B cell (primary cell): ENCODE results near the gene TMEM17. TPM values are rescaled to one million over a fixed set of nuclear protein-coding genes. Genes with fewer than 3 reads are reported as not detected.
A peak's percentile ranks its signal among the peaks of the same experiment; 100 is the strongest.

Experiments used
- ATAC-seq: fragments of 200-7000 bp; cut with Tn5 transposase; one replicate; pipeline ENCODE4 v1.10.0; 2021; ENCODE audit warnings: low read depth, mild to moderate bottlenecking, moderate number of reproducible peaks, moderate library complexity
- CTCF ChIA-PET: fragments of 350-600 bp; sonication (Branson Sonifier 250); formaldehyde crosslinking; loops from one replicate; lab custom pipeline; 2021; ENCODE audit warnings: antibody characterized with exemption, inconsistent platforms; lab: Charles Lee
- POLR2A ChIA-PET: fragments of 350-600 bp; sonication (Branson Sonifier 250); formaldehyde crosslinking; loops from one replicate; lab custom pipeline; 2021; ENCODE audit warnings: antibody characterized with exemption; lab: Charles Lee
- DNase-seq: peaks from one replicate; pipeline ENCODE4 v3.0.0; 2013
- H2AFZ ChIP-seq: 2 replicates; pipeline ENCODE4 v1.6.1; 2012; ENCODE audit warnings: mild to moderate bottlenecking, low read depth, low read length; ENCODE audit not compliant: insufficient read depth, poor library complexity, severe bottlenecking
- H3K27ac ChIP-seq, 2 donors: 1 replicate in 1 of 2; 2 replicates in 1 of 2; pipeline ENCODE4 v1.5.1; 2012 to 2013; ENCODE audit warnings: low read length in 2 of 2, mild to moderate bottlenecking in 2 of 2, moderate library complexity in 1 of 2
- H3K27me3 ChIP-seq, 4 experiments: fragments of 200-600 bp in 1 of 4; sonication (generic) in 1 of 4; replicated peaks in 1 of 4; 1 replicate in 2 of 4; 2 replicates in 2 of 4; pipeline versions ENCODE4 v1.6.1 to v1.7.0; 2013 to 2016; ENCODE audit warnings: low read length in 3 of 4, mild to moderate bottlenecking in 2 of 4, mixed read lengths in 1 of 4, moderate library complexity in 1 of 4; ENCODE audit not compliant: insufficient read depth in 4 of 4, control insufficient read depth in 3 of 4; ENCODE audit errors: control extremely low read depth in 1 of 4
- H3K36me3 ChIP-seq, 2 experiments: replicated peaks in 1 of 2; 1 replicate in 1 of 2; 2 replicates in 1 of 2; pipeline versions ENCODE4 v1.6.1 to v1.7.1; 2013; ENCODE audit warnings: low read length in 1 of 2; ENCODE audit not compliant: insufficient read depth in 2 of 2, control insufficient read depth in 1 of 2; ENCODE audit errors: control extremely low read depth in 1 of 2, extremely low read depth in 1 of 2
- H3K4me1 ChIP-seq, 2 donors: fragments of 200-600 bp in 1 of 2; sonication (generic) in 1 of 2; 1 replicate in 1 of 2; 2 replicates in 1 of 2; pipeline versions ENCODE4 v1.5.1 to v1.6.1; 2013 to 2017; ENCODE audit warnings: low read length in 2 of 2; ENCODE audit not compliant: control insufficient read depth in 2 of 2, insufficient read depth in 2 of 2
- H3K4me2 ChIP-seq: replicated peaks from 2 replicates; pipeline ENCODE3; 2012; ENCODE audit warnings: mild to moderate bottlenecking, low read depth, low read length; ENCODE audit not compliant: poor library complexity, severe bottlenecking
- H3K4me3 ChIP-seq, 5 experiments: fragments of 200-600 bp in 1 of 5; sonication (generic) in 1 of 5; 1 replicate in 3 of 5; 2 replicates in 2 of 5; pipeline versions ENCODE4 v1.5.1 to v1.7.0; 2011 to 2016; ENCODE audit warnings: low read length in 4 of 5, mild to moderate bottlenecking in 4 of 5, low read depth in 2 of 5, control low read depth in 1 of 5, moderate library complexity in 1 of 5; ENCODE audit not compliant: insufficient read depth in 1 of 5; ENCODE audit errors: control extremely low read depth in 1 of 5, extremely low read depth in 1 of 5
- H3K79me2 ChIP-seq: fragments of 200-600 bp; sonication (generic); one replicate; pipeline ENCODE4 v1.6.0; 2016; ENCODE audit warnings: low read length; ENCODE audit not compliant: control insufficient read depth, insufficient read depth
- H3K9ac ChIP-seq: fragments of 200-600 bp; sonication (generic); 2 replicates; pipeline ENCODE4 v1.6.1; 2017; ENCODE audit warnings: mild to moderate bottlenecking, low read length, moderate library complexity
- H3K9me3 ChIP-seq, 3 donors: one replicate each; pipeline versions ENCODE4 v1.6.1 to v1.7.1; 2013; ENCODE audit warnings: low read length in 2 of 3; ENCODE audit not compliant: control insufficient read depth in 2 of 3, insufficient read depth in 1 of 3; ENCODE audit errors: control extremely low read depth in 1 of 3
- H4K20me1 ChIP-seq: 2 replicates; pipeline ENCODE4 v1.6.0; 2012; ENCODE audit warnings: mild to moderate bottlenecking, low read length; ENCODE audit not compliant: insufficient read depth, control insufficient read depth, poor library complexity, severe bottlenecking
- H3K27ac Mint-ChIP-seq: one replicate; pipeline ENCODE4 v1.8.0; 2021; ENCODE audit warnings: mixed read lengths
- H3K27me3 Mint-ChIP-seq: one replicate; pipeline ENCODE4 v1.8.0; 2021; ENCODE audit warnings: mixed read lengths
- H3K4me1 Mint-ChIP-seq: one replicate; pipeline ENCODE4 v1.8.0; 2021; ENCODE audit warnings: mixed read lengths
- H3K4me3 Mint-ChIP-seq: one replicate; pipeline ENCODE4 v1.8.0; 2021; ENCODE audit warnings: mixed read lengths
- H3K9me3 Mint-ChIP-seq: one replicate; pipeline ENCODE4 v1.8.0; 2022; ENCODE audit warnings: mixed read lengths; ENCODE audit not compliant: insufficient read depth
- EZH2 ChIP-seq: IDR thresholded peaks from 2 replicates; pipeline ENCODE4 v1.6.1; 2012; ENCODE audit warnings: borderline replicate concordance, low read depth, mild to moderate bottlenecking, moderate library complexity, low read length; ENCODE audit not compliant: insufficient read depth, poor library complexity, severe bottlenecking
- WGBS: methylation state at CpG from one replicate; pipeline ENCODE4 v1.1.5; 2013; ENCODE audit warnings: missing lambda C conversion rate; ENCODE audit not compliant: insufficient coverage; 5-methylcytosine and 5-hydroxymethylcytosine counted together
- intact Hi-C: fragments of 100-400 bp; cut with micrococcal nuclease; formaldehyde crosslinking; loops from one replicate; pipeline ENCODE4 v1.10.0; 2022
- polyA plus RNA-seq: library from polyadenylated mRNA; depleted of rRNA; stranded (reverse); fragments of >200 nt; gene quantifications from 2 replicates; pipeline ENCODE4 v1.2.3, GENCODE V29; 2012
- total RNA-seq, 2 donors: library from RNA; stranded (reverse); fragments of 120-200 nt in 1 of 2; gene quantifications; 1 replicate in 1 of 2; 2 replicates in 1 of 2; pipeline versions ENCODE4 v1.2.3 to v1.2.4, GENCODE V29; 2013 to 2022
- TF ChIP-seq, protein P1 (sequence below): fragments of 200-600 bp; IDR thresholded peaks from one replicate; pipeline ENCODE4 v1.8.0; 2022; ENCODE audit warnings: antibody characterized with exemption, mild to moderate bottlenecking

The TMEM17 gene
- total and polyA plus RNA-seq, 2 donors (not counting 1 experiment from before 2014, with no cell fraction given) = not detected

DNA sequence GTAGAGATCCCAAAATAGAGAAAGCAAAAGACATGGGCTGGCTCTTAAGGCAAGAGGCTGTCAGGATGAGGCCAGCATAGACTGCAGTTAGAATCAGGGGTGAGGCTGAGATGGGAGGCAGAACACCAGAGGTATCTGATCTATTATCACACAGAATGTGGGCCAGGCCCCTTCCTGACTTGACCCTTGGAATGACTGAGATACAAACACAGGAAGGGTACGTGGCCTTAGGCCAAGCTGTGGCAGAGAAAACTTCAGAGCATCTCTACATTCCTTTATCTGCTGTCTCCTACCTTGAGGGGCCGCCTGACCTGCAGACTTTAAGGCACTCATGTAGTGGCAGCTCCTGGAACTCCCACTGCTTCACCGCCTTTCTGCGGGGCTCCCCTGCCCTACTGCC is 28.4 kb downstream of the TMEM17 start:
- Histone ChIP-seq H3K4me2 (no peak overlapping the region), H3K4me1 (peaks cover 10 to 14% of the 10 kb centered on the region in 2 donors), H3K9me3 (peaks cover 0 to 3% (median 0%) of the 10 kb centered on the region in 3 donors), H3K36me3 (no peaks in the 10 kb centered on the region), H3K27ac (no peak overlapping the region), H3K4me3 (no peak overlapping the region), H3K27me3 (peaks cover 0 to 10% (median 2%) of the 10 kb centered on the region in 4 experiments), H3K9ac (no peak overlapping the region), H2AFZ (no peak overlapping the region), H4K20me1 (no peaks in the 10 kb centered on the region), H3K79me2 (no peaks in the 10 kb centered on the region)
- no peak overlapping the region for H3K4me3 Mint-ChIP-seq
- H3K27me3 Mint-ChIP-seq = peaks cover 24% of the 10 kb centered on the region
- no peak overlapping the region for H3K27ac Mint-ChIP-seq
- CTCF ChIA-PET = no interaction called here
- POLR2A ChIA-PET = no interaction called here
- ATAC-seq (no peak), DNase-seq (no peak)
- peaks cover 16% of the 10 kb centered on the region for H3K4me1 Mint-ChIP-seq
- intact Hi-C loops = no loop called here
- no peaks in the 10 kb centered on the region for H3K9me3 Mint-ChIP-seq
- TF ChIP-seq, protein P1, sequence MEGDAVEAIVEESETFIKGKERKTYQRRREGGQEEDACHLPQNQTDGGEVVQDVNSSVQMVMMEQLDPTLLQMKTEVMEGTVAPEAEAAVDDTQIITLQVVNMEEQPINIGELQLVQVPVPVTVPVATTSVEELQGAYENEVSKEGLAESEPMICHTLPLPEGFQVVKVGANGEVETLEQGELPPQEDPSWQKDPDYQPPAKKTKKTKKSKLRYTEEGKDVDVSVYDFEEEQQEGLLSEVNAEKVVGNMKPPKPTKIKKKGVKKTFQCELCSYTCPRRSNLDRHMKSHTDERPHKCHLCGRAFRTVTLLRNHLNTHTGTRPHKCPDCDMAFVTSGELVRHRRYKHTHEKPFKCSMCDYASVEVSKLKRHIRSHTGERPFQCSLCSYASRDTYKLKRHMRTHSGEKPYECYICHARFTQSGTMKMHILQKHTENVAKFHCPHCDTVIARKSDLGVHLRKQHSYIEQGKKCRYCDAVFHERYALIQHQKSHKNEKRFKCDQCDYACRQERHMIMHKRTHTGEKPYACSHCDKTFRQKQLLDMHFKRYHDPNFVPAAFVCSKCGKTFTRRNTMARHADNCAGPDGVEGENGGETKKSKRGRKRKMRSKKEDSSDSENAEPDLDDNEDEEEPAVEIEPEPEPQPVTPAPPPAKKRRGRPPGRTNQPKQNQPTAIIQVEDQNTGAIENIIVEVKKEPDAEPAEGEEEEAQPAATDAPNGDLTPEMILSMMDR = no peak
- WGBS = 96% methylated on average over 4 of the region's 4 CpGs

DNA sequence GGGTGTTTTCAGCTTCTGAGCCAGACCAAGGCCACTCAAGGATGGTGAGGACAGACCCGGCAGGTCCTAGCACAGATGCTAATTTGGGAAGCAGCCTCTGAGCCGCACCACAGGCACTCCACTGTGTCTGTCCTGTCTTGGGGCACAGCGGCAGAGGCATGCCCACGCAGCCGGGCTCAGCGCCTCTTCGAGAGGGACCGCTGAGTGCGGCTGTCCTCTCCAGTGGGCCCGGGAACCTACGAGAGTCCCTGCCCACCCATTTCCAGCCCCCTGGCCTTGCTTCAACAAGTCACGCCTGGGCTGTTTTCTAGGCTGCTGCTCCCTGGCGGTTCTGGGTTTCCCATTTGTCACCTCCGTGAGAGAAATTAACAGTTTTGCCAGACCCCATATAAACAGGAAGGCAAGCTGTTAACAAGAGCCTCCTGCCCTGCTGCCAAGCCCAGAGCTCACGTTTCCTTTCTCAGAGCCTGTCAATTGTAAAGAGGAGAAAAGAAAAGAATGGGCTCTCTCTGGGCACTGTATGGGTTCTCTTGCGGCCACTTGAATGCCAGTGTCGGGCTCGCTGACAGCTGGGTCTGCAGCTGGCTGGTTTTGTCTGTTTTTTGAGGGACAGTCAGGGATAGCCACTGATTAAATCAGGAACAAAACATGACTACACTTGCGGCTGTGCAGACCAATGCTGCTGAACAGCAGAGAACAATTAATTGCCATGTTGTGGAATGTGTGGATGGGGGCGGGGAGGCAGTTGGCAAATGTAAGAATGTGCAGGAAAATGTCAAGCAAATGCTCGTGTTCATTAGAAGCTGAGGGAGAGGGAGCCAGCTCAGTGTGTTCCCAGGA is 30.6 kb downstream of the TMEM17 start:
- Histone ChIP-seq H3K4me1 (peaks cover 10 to 14% of the 10 kb centered on the region in 2 donors), H3K4me2 (peak overlapping the region; percentile 56), H3K27me3 (peaks cover 0 to 10% (median 2%) of the 10 kb centered on the region in 4 experiments), H4K20me1 (no peaks in the 10 kb centered on the region), H3K36me3 (no peaks in the 10 kb centered on the region), H3K4me3 (peak overlapping the region in 1 of 5 experiments; percentile 18), H3K9me3 (peaks cover 0 to 3% (median 0%) of the 10 kb centered on the region in 3 donors), H3K9ac (peak overlapping the region; percentile 36), H2AFZ (peak overlapping the region; percentile 49), H3K27ac (no peak overlapping the region), H3K79me2 (no peaks in the 10 kb centered on the region)
- intact Hi-C loops = no loop called here
- ChIA-PET POLR2A (no interaction called here), CTCF (interaction anchor here (1.0 to 1.3 kb wide), 2 partner anchors 15 to 298 kb away, joined by 3 to 4 read pairs; no protein-coding TSS in a partner anchor)
- no peaks in the 10 kb centered on the region for H3K9me3 Mint-ChIP-seq
- H3K27ac Mint-ChIP-seq = no peak overlapping the region
- 18% methylated on average over 21 of the region's 21 CpGs for WGBS
- no peak for DNase-seq
- H3K4me1 Mint-ChIP-seq = peaks cover 16% of the 10 kb centered on the region
- peaks cover 24% of the 10 kb centered on the region for H3K27me3 Mint-ChIP-seq
- no peak for TF ChIP-seq EZH2
- TF ChIP-seq, protein P1 = no peak
- ATAC-seq = no peak
- peak overlapping the region; percentile 42 for H3K4me3 Mint-ChIP-seq
